PC-9 (cell line): ENCODE results near the gene NEK4.

ENCODE experiments used
- CTCF ChIP-seq: fragments of 200-600 bp; sonication (generic); conservative IDR thresholded peaks from 2 replicates; pipeline ENCODE4 v1.6.1; 2017; ENCODE audit warnings: mixed run types, antibody characterized with exemption, mild to moderate bottlenecking, moderate library complexity
- EZH2 ChIP-seq: fragments of 200-600 bp; sonication (generic); IDR thresholded peaks from 2 replicates; pipeline ENCODE4 v1.8.0; 2017; ENCODE audit warnings: antibody characterized with exemption, low read depth

- TF ChIP-seq CTCF (no peak), EZH2 (no peak)
Observed at GRCh38 chr3:52763466-52763865, 7.3 kb downstream of the NEK4 start.
